ENCODE data around the gene OVCH2. TPM values are rescaled to one million over a fixed set of nuclear protein-coding genes. Genes with fewer than 3 reads are reported as not detected.
A peak's percentile ranks its signal among the peaks of the same experiment; 100 is the strongest.

OVCH2 gene
- total RNA-seq, 1 experiment from 2014 or later: 0.79 TPM

DNA sequence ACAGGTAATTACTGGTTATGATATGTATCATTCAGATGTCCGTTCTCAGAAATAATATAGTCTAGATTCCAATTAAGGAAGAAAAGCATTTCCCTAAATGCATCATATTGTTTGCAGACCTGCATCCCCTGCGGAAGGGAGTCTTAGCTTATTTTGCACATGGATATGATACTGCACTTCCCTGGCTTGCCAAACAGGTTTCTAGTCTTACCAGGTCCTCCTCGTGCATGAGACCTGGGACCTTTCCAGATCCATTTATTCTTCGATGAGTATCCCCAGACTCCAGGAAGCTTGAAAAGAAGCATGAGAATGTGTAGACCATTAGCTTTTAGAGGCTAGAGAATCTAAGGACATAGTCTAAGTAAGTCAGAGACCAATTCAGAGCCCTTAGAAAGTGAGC lies 63.5 kb downstream of the OVCH2 start:
- TF ChIP-seq, protein P1, sequence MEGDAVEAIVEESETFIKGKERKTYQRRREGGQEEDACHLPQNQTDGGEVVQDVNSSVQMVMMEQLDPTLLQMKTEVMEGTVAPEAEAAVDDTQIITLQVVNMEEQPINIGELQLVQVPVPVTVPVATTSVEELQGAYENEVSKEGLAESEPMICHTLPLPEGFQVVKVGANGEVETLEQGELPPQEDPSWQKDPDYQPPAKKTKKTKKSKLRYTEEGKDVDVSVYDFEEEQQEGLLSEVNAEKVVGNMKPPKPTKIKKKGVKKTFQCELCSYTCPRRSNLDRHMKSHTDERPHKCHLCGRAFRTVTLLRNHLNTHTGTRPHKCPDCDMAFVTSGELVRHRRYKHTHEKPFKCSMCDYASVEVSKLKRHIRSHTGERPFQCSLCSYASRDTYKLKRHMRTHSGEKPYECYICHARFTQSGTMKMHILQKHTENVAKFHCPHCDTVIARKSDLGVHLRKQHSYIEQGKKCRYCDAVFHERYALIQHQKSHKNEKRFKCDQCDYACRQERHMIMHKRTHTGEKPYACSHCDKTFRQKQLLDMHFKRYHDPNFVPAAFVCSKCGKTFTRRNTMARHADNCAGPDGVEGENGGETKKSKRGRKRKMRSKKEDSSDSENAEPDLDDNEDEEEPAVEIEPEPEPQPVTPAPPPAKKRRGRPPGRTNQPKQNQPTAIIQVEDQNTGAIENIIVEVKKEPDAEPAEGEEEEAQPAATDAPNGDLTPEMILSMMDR (IDR thresholded peaks at IDR 0.05; ENCODE audit: unreplicated experiment): no peak
- CTCF ChIA-PET: interaction anchor here (0.5 to 15.8 kb wide), 10 partner anchors 11 to 544 kb away, joined by 3 to 488 read pairs (median 4); no protein-coding TSS in a partner anchor
- Mint-ChIP-seq H3K9me3 (ENCODE audit: unreplicated experiment) (no peaks in the 10 kb centered on the region), H3K4me1 (ENCODE audit: insufficient read depth, unreplicated experiment) (peaks cover 4% of the 10 kb centered on the region), H3K27ac (ENCODE audit: low read depth, unreplicated experiment) (no peak overlapping the region), H3K27me3 (ENCODE audit: insufficient read depth, unreplicated experiment) (no peaks in the 10 kb centered on the region), H3K36me3 (ENCODE audit: insufficient read depth, unreplicated experiment) (no peaks in the 10 kb centered on the region), H3K4me3 (ENCODE audit: unreplicated experiment) (no peak overlapping the region)
- no peak for DNase-seq (ENCODE audit: unreplicated experiment)
- POLR2A ChIA-PET: interaction anchor here (0.7 to 1.3 kb wide), 3 partner anchors 12 to 29 kb away, joined by 3 to 5 read pairs (median 3); no protein-coding TSS in a partner anchor
- intact Hi-C loops (cut with micrococcal nuclease): no loop called here
- no TSS peak for BruUV-seq (replicated peaks)

DNA sequence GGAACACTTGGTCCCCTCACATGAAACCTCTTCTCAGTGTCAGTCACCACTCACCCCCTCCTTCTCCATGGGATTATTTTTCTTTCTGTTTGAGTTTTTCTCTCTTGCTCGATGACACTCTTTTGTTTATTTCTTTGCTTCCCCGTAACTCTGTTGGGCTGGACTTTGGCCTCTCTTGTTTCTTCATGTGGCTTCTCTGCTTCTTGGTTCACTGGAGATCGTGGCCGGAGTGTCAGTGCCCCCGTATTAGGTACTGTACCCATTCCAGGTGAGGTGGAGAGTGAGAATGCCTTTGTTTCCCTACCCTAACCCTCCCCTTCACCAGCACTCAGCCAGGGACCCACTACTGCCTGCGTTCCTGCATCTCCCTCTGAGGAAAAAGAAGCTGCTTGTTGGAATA lies 65.5 kb downstream of the OVCH2 start:
- no peak for DNase-seq (ENCODE audit: unreplicated experiment)
- no peak overlapping the region for H3K4me3 Mint-ChIP-seq (ENCODE audit: unreplicated experiment)
- H3K36me3 Mint-ChIP-seq (ENCODE audit: insufficient read depth, unreplicated experiment): no peaks in the 10 kb centered on the region
- TF ChIP-seq, protein P1 (IDR thresholded peaks at IDR 0.05; ENCODE audit: unreplicated experiment): no peak
- no peak overlapping the region for H3K27ac Mint-ChIP-seq (ENCODE audit: low read depth, unreplicated experiment)
- peaks cover 11% of the 10 kb centered on the region for H3K4me1 Mint-ChIP-seq (ENCODE audit: insufficient read depth, unreplicated experiment)
- CTCF ChIA-PET: interaction anchor here (0.9 to 7.3 kb wide), 3 partner anchors 10 to 69 kb away, joined by 4 to 53 read pairs (median 37); no protein-coding TSS in a partner anchor
- no peaks in the 10 kb centered on the region for H3K9me3 Mint-ChIP-seq (ENCODE audit: unreplicated experiment)
- intact Hi-C loops (cut with micrococcal nuclease): no loop called here
- BruUV-seq (replicated peaks): no TSS peak
- POLR2A ChIA-PET: no interaction called here
- no peaks in the 10 kb centered on the region for H3K27me3 Mint-ChIP-seq (ENCODE audit: insufficient read depth, unreplicated experiment)

DNA sequence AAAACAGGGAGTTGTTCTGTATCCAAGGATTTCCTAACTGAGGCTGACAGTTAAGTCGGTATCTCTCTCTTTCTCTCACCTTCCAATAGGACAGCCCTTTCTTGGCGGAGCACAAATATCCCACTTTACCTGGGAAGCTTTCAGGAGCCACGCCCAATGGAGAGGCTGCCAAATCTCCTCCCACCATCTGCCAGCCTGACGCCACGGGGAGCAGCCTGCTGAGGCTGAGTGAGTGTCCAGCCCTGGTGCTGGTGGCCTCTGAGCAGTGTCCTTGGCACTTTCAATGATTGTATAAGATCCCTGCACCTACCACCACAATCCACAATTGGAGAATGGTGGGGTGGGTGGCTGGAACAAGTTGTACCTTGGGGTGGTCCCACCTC lies 66.6 kb downstream of the OVCH2 start:
- H3K27me3 Mint-ChIP-seq (ENCODE audit: insufficient read depth, unreplicated experiment): no peaks in the 10 kb centered on the region
- intact Hi-C loops (cut with micrococcal nuclease): no loop called here
- TF ChIP-seq, protein P1 (IDR thresholded peaks at IDR 0.05; ENCODE audit: unreplicated experiment): no peak
- H3K27ac Mint-ChIP-seq (ENCODE audit: low read depth, unreplicated experiment): no peak overlapping the region
- DNase-seq (ENCODE audit: unreplicated experiment): peak; percentile 64
- no peaks in the 10 kb centered on the region for H3K36me3 Mint-ChIP-seq (ENCODE audit: insufficient read depth, unreplicated experiment)
- ChIA-PET POLR2A (interaction anchor here (1.1 kb wide), 1 partner anchor 9 kb away, joined by 5 read pairs; no protein-coding TSS in a partner anchor), CTCF (interaction anchor here (0.7 to 7.3 kb wide), 9 partner anchors 9 to 937 kb away, joined by 3 to 53 read pairs (median 4); partner anchors contain the start of genes EIF3F and PPFIBP2)
- no peaks in the 10 kb centered on the region for H3K9me3 Mint-ChIP-seq (ENCODE audit: unreplicated experiment)
- TSS peak; percentile 91 for BruUV-seq (replicated peaks)
- H3K4me1 Mint-ChIP-seq (ENCODE audit: insufficient read depth, unreplicated experiment): peaks cover 11% of the 10 kb centered on the region
- H3K4me3 Mint-ChIP-seq (ENCODE audit: unreplicated experiment): no peak overlapping the region

Other genes with a start within 250 kb of the OVCH2 start
- gene OLFML1, start 221.0 kb downstream of the OVCH2 start, total RNA-seq (2022): not detected in 2 replicates
- 3.5 and 4.3 TPM in 2 replicates for gene PPFIBP2, start 192.5 kb downstream of the OVCH2 start, total RNA-seq (2022)
- 1.2 and 1.6 TPM in 2 replicates for gene CYB5R2, start 33.0 kb downstream of the OVCH2 start, total RNA-seq (2022)
- not detected in 2 replicates for gene OR5P2, start 90.5 kb upstream of the OVCH2 start, total RNA-seq (2022)
- not detected in 2 replicates for gene OR5P3, start 124.4 kb upstream of the OVCH2 start, total RNA-seq (2022)
- gene OR10A6, start 224.8 kb upstream of the OVCH2 start, total RNA-seq (2022): not detected in 2 replicates
- not detected in 2 replicates for gene OR10A3, start 235.2 kb upstream of the OVCH2 start, total RNA-seq (2022)